Retinal pigment epithelial cell (primary cell): ENCODE data around the gene PLAGL1.

ENCODE experiments used
- DNase-seq: peaks from one replicate; pipeline ENCODE4 v3.0.0-alpha.2; 2010; ENCODE audit warnings: low read depth
- H3K4me3 ChIP-seq: 2 replicates; pipeline ENCODE4 v1.5.1; 2011; ENCODE audit warnings: mild to moderate bottlenecking, low read length, control low read depth, moderate library complexity
- TF ChIP-seq, protein P1 (sequence below): conservative IDR thresholded peaks from 2 replicates; pipeline ENCODE4 v1.5.1; 2011; ENCODE audit warnings: low read depth, low read length, control low read depth, inconsistent platforms

The PLAGL1 gene

DNA sequence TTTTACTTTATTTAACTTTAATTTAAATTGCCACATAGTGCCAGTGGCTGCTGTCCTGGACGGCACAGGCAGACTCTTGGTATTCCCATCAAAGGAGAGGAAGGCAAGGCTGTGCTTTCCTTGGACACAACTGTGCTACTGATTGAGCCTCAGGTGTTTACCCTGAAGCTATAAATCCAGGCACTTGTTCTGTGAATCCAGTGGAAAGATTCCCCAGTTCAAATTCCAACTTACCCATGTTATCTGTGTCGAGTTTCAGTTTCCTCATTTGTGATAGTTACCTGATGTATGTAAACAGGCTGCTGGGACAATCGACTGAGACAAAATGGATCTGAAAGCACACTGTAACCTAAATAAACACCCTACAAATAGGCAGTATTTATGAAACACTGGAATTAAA, 57.2 kb downstream of the PLAGL1 start:
- DNase-seq: no peak
- no peak overlapping the region for H3K4me3 ChIP-seq
- TF ChIP-seq, protein P1, sequence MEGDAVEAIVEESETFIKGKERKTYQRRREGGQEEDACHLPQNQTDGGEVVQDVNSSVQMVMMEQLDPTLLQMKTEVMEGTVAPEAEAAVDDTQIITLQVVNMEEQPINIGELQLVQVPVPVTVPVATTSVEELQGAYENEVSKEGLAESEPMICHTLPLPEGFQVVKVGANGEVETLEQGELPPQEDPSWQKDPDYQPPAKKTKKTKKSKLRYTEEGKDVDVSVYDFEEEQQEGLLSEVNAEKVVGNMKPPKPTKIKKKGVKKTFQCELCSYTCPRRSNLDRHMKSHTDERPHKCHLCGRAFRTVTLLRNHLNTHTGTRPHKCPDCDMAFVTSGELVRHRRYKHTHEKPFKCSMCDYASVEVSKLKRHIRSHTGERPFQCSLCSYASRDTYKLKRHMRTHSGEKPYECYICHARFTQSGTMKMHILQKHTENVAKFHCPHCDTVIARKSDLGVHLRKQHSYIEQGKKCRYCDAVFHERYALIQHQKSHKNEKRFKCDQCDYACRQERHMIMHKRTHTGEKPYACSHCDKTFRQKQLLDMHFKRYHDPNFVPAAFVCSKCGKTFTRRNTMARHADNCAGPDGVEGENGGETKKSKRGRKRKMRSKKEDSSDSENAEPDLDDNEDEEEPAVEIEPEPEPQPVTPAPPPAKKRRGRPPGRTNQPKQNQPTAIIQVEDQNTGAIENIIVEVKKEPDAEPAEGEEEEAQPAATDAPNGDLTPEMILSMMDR: no peak

DNA sequence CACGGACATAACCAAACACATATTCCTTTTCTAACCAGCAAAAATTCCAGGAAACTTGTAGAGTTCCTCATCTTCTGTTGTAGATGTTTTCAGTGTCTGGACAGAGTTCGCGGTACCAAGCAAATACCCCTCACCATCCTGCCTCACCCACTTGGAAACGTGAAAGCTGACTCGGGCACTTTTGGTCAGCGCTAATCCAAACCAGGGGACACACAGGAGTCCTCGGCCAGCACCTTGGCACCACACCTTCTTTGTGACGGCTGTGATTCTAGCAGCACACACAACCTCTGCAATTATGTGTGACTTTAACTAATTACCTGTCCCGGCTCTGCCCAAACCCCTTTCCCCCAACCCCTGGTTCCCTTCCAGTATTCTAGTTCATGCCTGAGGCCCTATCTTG, 58.1 kb downstream of the PLAGL1 start:
- H3K4me3 ChIP-seq: no peak overlapping the region
- DNase-seq: no peak
- TF ChIP-seq, protein P1: no peak

- TF ChIP-seq, protein P1: no peak
- no peak for DNase-seq
- no peak overlapping the region for H3K4me3 ChIP-seq
These were observed 58.5 kb downstream of the PLAGL1 start for GRCh38 chr6:143949535-143949934.

DNA sequence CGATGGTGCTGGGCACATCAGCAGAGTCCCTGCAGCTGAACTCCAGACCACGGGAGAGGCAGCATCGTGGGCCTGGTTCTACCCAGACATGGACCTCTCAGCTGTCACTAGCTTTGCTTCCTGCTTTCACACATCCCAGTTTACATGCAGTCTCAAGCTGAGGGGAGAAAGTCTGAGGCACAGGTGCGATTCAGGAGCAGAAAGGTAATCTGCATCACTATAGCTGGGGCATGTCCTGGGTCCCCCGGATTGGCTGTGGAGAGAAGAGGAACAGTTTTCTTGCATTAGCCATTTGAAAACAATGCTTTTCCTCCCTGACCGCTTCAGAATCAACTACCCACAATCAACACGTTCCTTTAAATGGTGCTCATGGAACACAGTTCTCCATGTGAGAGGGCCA, 59.9 kb downstream of the PLAGL1 start:
- H3K4me3 ChIP-seq: no peak overlapping the region
- TF ChIP-seq, protein P1: no peak
- DNase-seq: no peak

DNA sequence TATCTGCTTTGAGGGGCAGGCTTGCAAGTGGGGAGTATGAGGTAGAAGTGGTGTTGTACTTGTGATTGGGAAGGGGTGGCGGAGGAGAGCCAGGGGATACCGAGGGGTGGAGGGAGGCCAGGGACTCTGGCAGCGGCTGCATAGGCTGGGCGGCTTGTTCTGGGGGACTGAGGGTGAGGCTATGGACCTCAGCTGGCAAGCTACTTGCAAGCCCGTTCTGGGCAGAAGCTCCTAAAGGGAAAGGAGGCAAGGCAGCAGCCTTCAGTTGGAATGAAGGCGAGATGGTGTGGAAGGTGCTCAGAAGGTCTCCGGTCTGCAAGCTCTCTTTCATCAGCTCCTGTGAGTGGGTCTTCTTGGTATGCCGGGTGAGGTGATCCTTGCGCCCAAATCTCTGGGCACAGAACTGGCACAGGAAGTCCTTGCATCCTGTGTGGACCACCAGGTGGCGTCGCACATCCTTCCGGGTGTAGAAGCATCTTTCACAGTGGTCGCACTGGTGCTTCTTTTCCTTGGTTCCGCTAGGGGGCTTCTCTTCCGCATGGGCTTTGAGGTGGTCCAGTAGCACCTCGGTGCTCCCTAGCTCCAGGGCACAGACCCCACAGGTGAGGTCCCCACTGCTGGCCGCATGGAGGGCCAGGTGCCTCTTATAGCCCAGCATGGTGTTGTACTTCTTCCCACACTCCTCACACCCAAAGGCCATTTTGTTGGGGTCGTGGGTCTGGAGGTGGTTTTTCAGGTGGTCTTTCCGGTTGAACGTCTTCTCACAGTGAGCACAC, 66.0 kb downstream of the PLAGL1 start:
- no peak overlapping the region for H3K4me3 ChIP-seq
- TF ChIP-seq, protein P1: peak; percentile 83
- no peak for DNase-seq

DNA sequence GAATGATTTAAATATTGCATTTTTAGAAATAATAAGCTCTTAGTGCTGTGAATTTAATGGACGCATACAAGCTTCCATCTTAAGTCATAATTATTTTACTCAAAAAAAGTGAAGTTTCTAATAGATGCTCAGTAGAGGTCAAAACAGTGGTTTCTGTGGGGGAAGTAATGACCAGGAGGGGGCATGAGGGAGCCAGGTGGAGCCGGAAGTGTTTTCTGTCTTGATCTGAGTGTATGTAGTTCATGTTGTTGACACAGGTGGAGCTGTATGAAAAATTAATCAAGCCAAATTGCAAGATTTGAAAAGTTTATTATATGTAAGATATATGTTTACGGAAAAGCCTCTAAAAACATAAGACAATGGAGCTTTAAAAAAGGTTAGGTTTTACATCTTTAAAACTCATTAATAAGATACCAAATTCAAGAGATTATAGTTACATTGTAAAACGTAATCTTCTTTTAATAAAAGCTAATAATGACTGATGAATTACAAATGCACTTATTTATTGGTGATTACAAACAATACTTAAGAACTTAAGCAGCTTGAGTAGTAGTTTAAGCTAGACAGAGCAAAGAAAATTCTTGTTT, 68.0 kb downstream of the PLAGL1 start:
- no peak for DNase-seq
- H3K4me3 ChIP-seq: no peak overlapping the region
- TF ChIP-seq, protein P1: peak; percentile 95

GRCh38 chr6:143939364-143939763, 68.7 kb downstream of the PLAGL1 start:
- TF ChIP-seq, protein P1: no peak
- no peak for DNase-seq
- H3K4me3 ChIP-seq: no peak overlapping the region
